HepG2 (cell line): ENCODE results near the gene TMEM53. TPM values are rescaled to one million over a fixed set of nuclear protein-coding genes. Genes with fewer than 3 reads are reported as not detected.

Experiments used
- ATAD3A ChIP-seq: sonication (generic); formaldehyde crosslinking; IDR thresholded peaks from 2 replicates; pipeline ENCODE4 v1.4.0; 2020; ENCODE audit warnings: missing genetic modification reagents
- CAMTA2 ChIP-seq: sonication (generic); formaldehyde crosslinking; IDR thresholded peaks from 2 replicates; pipeline ENCODE4 v1.4.0; 2020; ENCODE audit warnings: mild to moderate bottlenecking, missing genetic modification reagents, borderline replicate concordance
- HDAC1 ChIP-seq: sonication (generic); formaldehyde crosslinking; IDR thresholded peaks from 2 replicates; pipeline ENCODE4 v1.5.1; 2020; ENCODE audit warnings: mild to moderate bottlenecking, missing genetic modification reagents
- ZNF101 ChIP-seq: sonication (generic); formaldehyde crosslinking; IDR thresholded peaks from 2 replicates; pipeline ENCODE4 v1.4.0; 2020; ENCODE audit warnings: mild to moderate bottlenecking, low read depth, missing genetic modification reagents, borderline replicate concordance
- ZNF33B ChIP-seq: sonication (generic); formaldehyde crosslinking; IDR thresholded peaks from 2 replicates; pipeline ENCODE4 v1.5.1; 2020; ENCODE audit warnings: mild to moderate bottlenecking, missing genetic modification reagents
- ZNF768 ChIP-seq: sonication (generic); formaldehyde crosslinking; IDR thresholded peaks from 2 replicates; pipeline ENCODE4 v1.4.0; 2020; ENCODE audit warnings: missing genetic modification reagents
- polyA plus RNA-seq, 8 experiments: library from polyadenylated mRNA; depleted of rRNA in 3 of 8; stranded (reverse) in 7 of 8; unstranded in 1 of 8; fragments of >200 nt; fragmentation: Illumina TruSeq in 4 of 8; extraction: Trizol in 4 of 8; gene quantifications; 2 replicates each; pipeline versions ENCODE4 v1.2.1 to v1.2.3, GENCODE V29; 2011 to 2016; ENCODE audit warnings: low read depth in 4 of 8, missing spikeins in 1 of 8, mixed read lengths in 1 of 8; ENCODE audit not compliant: insufficient read depth in 1 of 8
- total RNA-seq, 5 experiments: library from RNA; depleted of rRNA; stranded (reverse); fragments of >200 nt; fragmentation: Illumina TruSeq; extraction: Trizol; gene quantifications; 2 replicates each; pipeline ENCODE4 v1.2.3, GENCODE V29; 2016; ENCODE audit warnings: low read depth in 1 of 5
- TF ChIP-seq, protein P1 (sequence below): sonication (generic); formaldehyde crosslinking; IDR thresholded peaks from one replicate; pipeline ENCODE4 v1.5.1; 2020; ENCODE audit warnings: mild to moderate bottlenecking, missing genetic modification reagents; ENCODE audit errors: not compliant biosample characterization

TMEM53 gene
- total and polyA plus RNA-seq, 2 of the 13 experiments (the other 11 are each of a cell fraction or from before 2014, with no cell fraction given), result 12.6 to 20.2 TPM

DNA sequence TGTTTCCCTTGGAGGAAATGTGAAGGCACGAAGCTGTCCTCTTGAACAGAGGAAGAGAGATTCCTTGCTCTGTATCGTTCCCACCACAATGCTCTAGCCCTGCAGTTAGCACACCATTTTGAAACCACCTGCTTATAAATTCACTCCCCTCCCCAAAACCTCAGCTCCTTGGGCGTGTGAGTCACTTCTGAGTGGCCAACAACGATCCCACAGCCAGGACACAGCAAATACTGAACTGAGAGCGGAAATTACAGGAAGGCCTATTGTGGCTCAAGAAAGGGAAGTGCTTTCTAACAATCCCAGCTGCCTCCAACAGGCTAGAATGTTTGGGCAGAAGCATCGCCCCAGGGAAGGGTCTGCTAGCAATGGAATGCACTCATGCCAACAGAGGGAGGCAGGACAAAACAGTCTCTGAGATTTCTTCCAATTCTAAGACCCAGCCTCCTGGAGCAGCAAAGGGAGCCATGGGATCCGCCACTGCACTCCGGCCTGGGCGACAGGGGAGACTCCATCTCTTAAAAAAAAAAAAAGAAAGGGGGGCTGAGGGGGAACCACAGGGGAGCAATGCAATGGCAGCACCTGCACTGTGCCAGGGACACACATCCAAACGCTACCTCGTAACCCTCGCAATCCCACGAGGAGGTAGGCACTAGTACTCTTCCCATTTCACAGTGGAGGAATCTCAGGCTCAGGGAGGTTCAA, 1.9 kb downstream of the TMEM53 start (continued):
- TF ChIP-seq, protein P1, sequence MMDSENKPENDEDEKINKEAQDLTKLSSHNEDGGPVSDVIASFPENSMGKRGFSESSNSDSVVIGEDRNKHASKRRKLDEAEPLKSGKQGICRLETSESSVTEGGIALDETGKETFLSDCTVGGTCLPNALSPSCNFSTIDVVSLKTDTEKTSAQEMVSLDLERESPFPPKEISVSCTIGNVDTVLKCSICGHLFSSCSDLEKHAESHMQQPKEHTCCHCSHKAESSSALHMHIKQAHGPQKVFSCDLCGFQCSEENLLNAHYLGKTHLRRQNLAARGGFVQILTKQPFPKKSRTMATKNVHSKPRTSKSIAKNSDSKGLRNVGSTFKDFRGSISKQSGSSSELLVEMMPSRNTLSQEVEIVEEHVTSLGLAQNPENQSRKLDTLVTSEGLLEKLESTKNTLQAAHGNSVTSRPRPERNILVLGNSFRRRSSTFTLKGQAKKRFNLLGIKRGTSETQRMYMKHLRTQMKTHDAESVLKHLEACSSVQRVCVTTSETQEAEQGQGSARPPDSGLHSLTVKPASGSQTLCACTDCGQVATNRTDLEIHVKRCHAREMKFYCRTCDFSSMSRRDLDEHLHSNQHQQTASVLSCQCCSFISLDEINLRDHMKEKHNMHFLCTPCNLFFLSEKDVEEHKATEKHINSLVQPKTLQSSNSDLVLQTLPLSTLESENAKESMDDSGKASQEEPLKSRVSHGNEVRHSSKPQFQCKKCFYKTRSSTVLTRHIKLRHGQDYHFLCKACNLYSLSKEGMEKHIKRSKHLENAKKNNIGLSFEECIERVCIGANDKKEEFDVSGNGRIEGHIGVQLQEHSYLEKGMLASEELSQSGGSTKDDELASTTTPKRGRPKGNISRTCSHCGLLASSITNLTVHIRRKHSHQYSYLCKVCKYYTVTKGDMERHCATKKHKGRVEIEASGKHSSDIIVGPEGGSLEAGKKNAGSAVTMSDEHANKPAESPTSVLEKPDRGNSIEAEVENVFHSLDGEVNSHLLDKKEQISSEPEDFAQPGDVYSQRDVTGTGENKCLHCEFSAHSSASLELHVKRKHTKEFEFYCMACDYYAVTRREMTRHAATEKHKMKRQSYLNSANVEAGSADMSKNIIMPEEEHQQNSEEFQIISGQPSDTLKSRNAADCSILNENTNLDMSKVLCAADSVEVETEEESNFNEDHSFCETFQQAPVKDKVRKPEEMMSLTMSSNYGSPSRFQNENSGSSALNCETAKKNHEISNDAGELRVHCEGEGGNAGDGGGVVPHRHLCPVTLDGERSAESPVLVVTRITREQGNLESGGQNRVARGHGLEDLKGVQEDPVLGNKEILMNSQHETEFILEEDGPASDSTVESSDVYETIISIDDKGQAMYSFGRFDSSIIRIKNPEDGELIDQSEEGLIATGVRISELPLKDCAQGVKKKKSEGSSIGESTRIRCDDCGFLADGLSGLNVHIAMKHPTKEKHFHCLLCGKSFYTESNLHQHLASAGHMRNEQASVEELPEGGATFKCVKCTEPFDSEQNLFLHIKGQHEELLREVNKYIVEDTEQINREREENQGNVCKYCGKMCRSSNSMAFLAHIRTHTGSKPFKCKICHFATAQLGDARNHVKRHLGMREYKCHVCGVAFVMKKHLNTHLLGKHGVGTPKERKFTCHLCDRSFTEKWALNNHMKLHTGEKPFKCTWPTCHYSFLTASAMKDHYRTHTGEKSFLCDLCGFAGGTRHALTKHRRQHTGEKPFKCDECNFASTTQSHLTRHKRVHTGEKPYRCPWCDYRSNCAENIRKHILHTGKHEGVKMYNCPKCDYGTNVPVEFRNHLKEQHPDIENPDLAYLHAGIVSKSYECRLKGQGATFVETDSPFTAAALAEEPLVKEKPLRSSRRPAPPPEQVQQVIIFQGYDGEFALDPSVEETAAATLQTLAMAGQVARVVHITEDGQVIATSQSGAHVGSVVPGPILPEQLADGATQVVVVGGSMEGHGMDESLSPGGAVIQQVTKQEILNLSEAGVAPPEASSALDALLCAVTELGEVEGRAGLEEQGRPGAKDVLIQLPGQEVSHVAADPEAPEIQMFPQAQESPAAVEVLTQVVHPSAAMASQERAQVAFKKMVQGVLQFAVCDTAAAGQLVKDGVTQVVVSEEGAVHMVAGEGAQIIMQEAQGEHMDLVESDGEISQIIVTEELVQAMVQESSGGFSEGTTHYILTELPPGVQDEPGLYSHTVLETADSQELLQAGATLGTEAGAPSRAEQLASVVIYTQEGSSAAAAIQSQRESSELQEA, result no peak
- no peak for TF ChIP-seq HDAC1
- TF ChIP-seq ZNF101 (CRISPR knock-in tag), result no peak
- no peak for TF ChIP-seq ATAD3A (CRISPR knock-in tag)
- no peak for TF ChIP-seq ZNF33B (CRISPR knock-in tag)
- TF ChIP-seq ZNF768 (CRISPR knock-in tag), result no peak
- no peak for TF ChIP-seq CAMTA2 (CRISPR knock-in tag)
- TF ChIP-seq, all 625 proteins: peak for 0
